Activated B cell treated with CpG ODN at 0.5 μM for 24 hours (primary cell): ENCODE measurements around the gene STARD10. TPM values are rescaled to one million over a fixed set of nuclear protein-coding genes. Genes with fewer than 3 reads are reported as not detected.

Experiments used
- ATAC-seq: fragments of 200-7000 bp; cut with Tn5 transposase; one replicate; pipeline ENCODE4 v1.10.0; 2021; ENCODE audit warnings: low read depth, mild to moderate bottlenecking, moderate library complexity
- CTCF ChIA-PET: fragments of 350-600 bp; sonication (Branson Sonifier 250); formaldehyde crosslinking; loops from one replicate; lab custom pipeline; 2021; ENCODE audit warnings: antibody characterized with exemption; lab: Charles Lee
- POLR2A ChIA-PET: fragments of 350-600 bp; sonication (Branson Sonifier 250); formaldehyde crosslinking; loops from one replicate; lab custom pipeline; 2021; ENCODE audit warnings: antibody characterized with exemption; lab: Charles Lee
- DNase-seq: peaks from one replicate; pipeline ENCODE4 v3.0.0; 2022
- H3K27ac Mint-ChIP-seq: one replicate; pipeline ENCODE4 v1.8.0; 2020; ENCODE audit warnings: mixed read lengths
- H3K27me3 Mint-ChIP-seq: one replicate; pipeline ENCODE4 v1.8.0; 2021; ENCODE audit warnings: mixed read lengths
- H3K36me3 Mint-ChIP-seq: one replicate; pipeline ENCODE4 v1.8.0; 2021; ENCODE audit warnings: low read depth, mixed read lengths
- H3K4me1 Mint-ChIP-seq: one replicate; pipeline ENCODE4 v1.8.0; 2021; ENCODE audit warnings: mixed read lengths
- H3K4me3 Mint-ChIP-seq: one replicate; pipeline ENCODE4 v1.8.0; 2020; ENCODE audit warnings: mild to moderate bottlenecking, mixed read lengths
- H3K9me3 Mint-ChIP-seq: one replicate; pipeline ENCODE4 v1.8.0; 2020; ENCODE audit warnings: mixed read lengths
- intact Hi-C: fragments of 100-400 bp; cut with micrococcal nuclease; formaldehyde crosslinking; loops from one replicate; pipeline ENCODE4 v1.15.1; 2024
- total RNA-seq: library from RNA; stranded (reverse); gene quantifications from 2 replicates; pipeline ENCODE4 v1.2.3, GENCODE V29; 2022
- TF ChIP-seq, protein P1 (sequence below): fragments of 200-600 bp; IDR thresholded peaks from one replicate; pipeline ENCODE4 v1.8.0; 2022; ENCODE audit warnings: antibody characterized with exemption, mild to moderate bottlenecking

The STARD10 gene
- total RNA-seq, 1 donor from 2014 or later: 42.6 TPM

DNA sequence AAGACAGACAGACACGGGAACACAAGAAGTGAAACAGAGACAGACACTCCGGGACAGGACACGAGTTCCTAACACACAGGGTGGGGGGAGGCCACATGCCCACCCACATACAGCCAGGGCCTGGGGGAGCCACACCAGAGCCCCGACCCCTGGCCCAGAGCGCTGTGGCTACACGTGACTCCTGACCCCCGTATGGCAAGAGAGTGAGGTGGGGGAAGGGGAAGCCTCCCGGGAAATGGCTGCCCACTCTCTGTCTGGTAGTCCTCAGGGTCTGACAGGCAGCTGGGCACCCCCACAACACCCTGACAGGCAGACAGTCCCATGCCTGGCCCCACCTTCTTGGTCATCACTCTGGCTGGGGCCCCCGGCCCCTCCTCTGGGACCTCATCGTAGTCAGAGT lies 81.0 kb downstream of the STARD10 start:
- TF ChIP-seq, protein P1, sequence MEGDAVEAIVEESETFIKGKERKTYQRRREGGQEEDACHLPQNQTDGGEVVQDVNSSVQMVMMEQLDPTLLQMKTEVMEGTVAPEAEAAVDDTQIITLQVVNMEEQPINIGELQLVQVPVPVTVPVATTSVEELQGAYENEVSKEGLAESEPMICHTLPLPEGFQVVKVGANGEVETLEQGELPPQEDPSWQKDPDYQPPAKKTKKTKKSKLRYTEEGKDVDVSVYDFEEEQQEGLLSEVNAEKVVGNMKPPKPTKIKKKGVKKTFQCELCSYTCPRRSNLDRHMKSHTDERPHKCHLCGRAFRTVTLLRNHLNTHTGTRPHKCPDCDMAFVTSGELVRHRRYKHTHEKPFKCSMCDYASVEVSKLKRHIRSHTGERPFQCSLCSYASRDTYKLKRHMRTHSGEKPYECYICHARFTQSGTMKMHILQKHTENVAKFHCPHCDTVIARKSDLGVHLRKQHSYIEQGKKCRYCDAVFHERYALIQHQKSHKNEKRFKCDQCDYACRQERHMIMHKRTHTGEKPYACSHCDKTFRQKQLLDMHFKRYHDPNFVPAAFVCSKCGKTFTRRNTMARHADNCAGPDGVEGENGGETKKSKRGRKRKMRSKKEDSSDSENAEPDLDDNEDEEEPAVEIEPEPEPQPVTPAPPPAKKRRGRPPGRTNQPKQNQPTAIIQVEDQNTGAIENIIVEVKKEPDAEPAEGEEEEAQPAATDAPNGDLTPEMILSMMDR: no peak
- Mint-ChIP-seq H3K9me3 (no peaks in the 10 kb centered on the region), H3K4me3 (no peak overlapping the region), H3K4me1 (peaks cover 19% of the 10 kb centered on the region), H3K27ac (no peak overlapping the region), H3K27me3 (no peaks in the 10 kb centered on the region), H3K36me3 (peaks cover 66% of the 10 kb centered on the region)
- CTCF ChIA-PET: no interaction called here
- intact Hi-C loops: no loop called here
- DNase-seq: no peak
- POLR2A ChIA-PET: interaction anchor here (0.6 kb wide), 1 partner anchor 485 kb away, joined by 7 read pairs; no protein-coding TSS in a partner anchor
- no peak for ATAC-seq

DNA sequence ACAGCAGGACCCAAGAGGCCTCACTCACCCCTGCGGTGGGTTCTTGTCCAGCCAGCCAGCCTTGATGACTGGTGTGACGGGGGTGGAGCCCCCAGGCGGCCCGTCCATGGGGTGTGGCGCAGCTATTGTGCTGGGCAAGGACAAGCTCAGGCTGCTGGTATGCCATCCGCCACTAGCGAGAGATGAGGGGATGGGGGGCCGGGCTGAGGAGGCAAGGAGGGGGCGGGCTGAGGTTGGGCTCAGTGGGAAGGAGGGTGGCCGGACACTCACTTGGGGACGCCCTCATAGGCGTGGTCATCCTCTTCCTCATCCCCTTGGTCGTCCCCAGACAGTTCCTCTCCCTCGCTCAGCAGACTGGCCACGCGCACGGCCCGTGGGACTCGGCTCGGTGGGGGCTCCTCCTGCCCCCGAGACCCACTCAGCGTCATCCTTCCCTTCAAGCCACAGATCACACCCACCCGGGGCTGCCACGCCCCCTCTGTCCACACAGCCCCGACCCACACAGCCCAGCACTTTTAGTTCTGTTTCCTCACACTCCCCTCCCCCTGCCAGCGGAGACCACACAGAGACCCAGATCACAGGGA lies 81.6 kb downstream of the STARD10 start:
- Mint-ChIP-seq H3K36me3 (peaks cover 68% of the 10 kb centered on the region), H3K27me3 (no peaks in the 10 kb centered on the region)

DNA sequence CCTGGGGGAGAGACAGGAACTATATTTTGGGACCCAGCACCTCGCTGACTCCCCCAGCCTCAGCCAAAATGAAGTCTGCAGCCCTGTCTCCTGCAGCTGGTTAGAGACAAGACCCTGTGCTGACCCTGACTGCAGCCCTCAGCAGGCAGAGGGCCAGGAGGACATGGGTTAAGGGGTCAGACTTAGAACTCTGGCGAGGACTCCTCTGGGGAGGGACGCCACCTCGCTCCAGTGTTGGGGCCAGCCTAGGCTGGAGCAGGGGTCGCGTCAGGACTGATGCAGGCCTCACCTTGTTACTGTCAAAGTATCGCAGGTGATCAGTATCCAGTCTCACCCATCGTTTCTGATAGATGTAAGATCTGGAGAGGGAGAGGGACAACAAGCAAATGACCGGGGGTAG lies 82.7 kb downstream of the STARD10 start:
- TF ChIP-seq, protein P1: no peak
- Mint-ChIP-seq H3K27ac (no peak overlapping the region), H3K9me3 (no peaks in the 10 kb centered on the region), H3K4me3 (no peak overlapping the region), H3K27me3 (no peaks in the 10 kb centered on the region), H3K4me1 (peaks cover 14% of the 10 kb centered on the region), H3K36me3 (peaks cover 70% of the 10 kb centered on the region)
- DNase-seq: no peak
- ATAC-seq: no peak
- POLR2A ChIA-PET: no interaction called here
- intact Hi-C loops: no loop called here
- CTCF ChIA-PET: no interaction called here

More for the DNA sequence above, 81.6 kb downstream of the STARD10 start:
- ChIA-PET CTCF (no interaction called here), POLR2A (interaction anchor here (0.7 kb wide), 1 partner anchor 75 kb away, joined by 5 read pairs; no protein-coding TSS in a partner anchor)
- Mint-ChIP-seq H3K27ac (no peak overlapping the region), H3K4me3 (no peak overlapping the region), H3K9me3 (no peaks in the 10 kb centered on the region), H3K4me1 (peaks cover 15% of the 10 kb centered on the region)
- intact Hi-C loops: no loop called here
- no peak for ATAC-seq
- DNase-seq: no peak
- TF ChIP-seq, protein P1: no peak

DNA sequence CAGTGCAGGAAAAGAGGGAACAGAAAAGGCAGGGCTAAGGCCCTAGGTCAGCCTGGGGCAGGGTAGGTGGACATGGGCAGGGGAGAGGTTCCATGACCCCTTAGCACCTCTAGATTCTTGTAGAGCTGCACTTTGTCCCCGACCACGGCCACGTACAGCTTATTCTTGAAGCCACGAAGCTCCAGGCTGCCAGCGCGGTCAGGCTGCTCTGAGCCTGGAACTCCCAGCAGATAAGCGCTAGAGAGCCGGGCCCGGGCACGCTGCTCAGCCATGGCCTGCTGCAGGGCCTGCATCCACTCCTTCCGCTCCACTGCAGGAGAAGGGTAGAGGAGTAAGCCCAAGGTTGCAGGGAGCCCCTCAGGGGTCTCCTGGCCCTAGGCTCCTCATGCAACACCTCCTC lies 83.6 kb downstream of the STARD10 start:
- no peak overlapping the region for H3K4me3 Mint-ChIP-seq
- H3K36me3 Mint-ChIP-seq: peaks cover 75% of the 10 kb centered on the region
- TF ChIP-seq, protein P1: no peak
- ChIA-PET CTCF (no interaction called here), POLR2A (no interaction called here)
- H3K9me3 Mint-ChIP-seq: no peaks in the 10 kb centered on the region
- DNase-seq: no peak
- no peak overlapping the region for H3K27ac Mint-ChIP-seq
- H3K4me1 Mint-ChIP-seq: peaks cover 12% of the 10 kb centered on the region
- intact Hi-C loops: no loop called here
- no peak for ATAC-seq
- H3K27me3 Mint-ChIP-seq: no peaks in the 10 kb centered on the region

DNA sequence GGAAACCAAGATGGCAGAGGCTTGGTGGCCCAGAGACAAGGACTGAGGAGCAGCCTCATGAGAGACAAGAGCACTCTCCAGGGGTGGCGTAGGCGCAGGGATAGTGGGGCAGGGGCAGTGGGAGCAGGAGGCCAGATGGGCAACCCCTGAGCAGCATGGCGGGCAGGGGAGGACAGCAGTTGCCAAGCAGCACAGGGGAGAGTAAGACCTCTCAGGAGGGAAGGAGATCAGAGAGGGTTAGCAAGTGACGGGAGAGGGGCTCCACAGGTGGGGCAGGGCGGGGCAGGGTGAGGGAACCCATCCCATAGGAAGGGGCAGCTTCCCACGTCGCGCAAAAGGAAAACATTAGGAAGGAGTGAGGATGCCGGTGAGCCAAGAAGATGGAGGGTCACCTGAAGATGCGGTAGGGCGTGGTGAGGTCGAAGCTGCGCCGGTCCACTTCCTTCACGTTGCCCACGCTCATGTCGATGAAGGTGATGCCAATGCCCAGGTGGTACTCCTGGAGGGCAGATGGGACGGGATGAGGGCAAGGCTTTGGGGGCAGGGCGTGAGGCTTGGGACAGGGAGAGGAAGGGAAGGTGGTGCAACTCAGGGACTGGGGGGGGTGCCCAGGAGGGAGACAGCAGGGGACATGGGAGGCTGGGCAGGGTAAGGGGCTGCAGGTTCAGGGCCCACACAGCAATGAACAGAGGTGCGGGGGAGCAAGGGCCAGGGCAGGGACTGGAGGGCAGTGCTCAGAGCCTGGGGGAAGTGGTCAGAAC lies 84.2 kb downstream of the STARD10 start:
- Mint-ChIP-seq H3K9me3 (no peaks in the 10 kb centered on the region), H3K4me1 (peaks cover 10% of the 10 kb centered on the region), H3K4me3 (no peak overlapping the region), H3K27me3 (no peaks in the 10 kb centered on the region), H3K36me3 (peaks cover 77% of the 10 kb centered on the region), H3K27ac (no peak overlapping the region)
- intact Hi-C loops: no loop called here
- CTCF ChIA-PET: no interaction called here
- no peak for DNase-seq
- ATAC-seq: no peak
- POLR2A ChIA-PET: no interaction called here
- TF ChIP-seq, protein P1: no peak
